ENCODE results near the gene PAX8. TPM values are rescaled to one million over a fixed set of nuclear protein-coding genes. Genes with fewer than 3 reads are reported as not detected.

Gene PAX8
- total RNA-seq, 1 donor from 2014 or later: 118 TPM

DNA sequence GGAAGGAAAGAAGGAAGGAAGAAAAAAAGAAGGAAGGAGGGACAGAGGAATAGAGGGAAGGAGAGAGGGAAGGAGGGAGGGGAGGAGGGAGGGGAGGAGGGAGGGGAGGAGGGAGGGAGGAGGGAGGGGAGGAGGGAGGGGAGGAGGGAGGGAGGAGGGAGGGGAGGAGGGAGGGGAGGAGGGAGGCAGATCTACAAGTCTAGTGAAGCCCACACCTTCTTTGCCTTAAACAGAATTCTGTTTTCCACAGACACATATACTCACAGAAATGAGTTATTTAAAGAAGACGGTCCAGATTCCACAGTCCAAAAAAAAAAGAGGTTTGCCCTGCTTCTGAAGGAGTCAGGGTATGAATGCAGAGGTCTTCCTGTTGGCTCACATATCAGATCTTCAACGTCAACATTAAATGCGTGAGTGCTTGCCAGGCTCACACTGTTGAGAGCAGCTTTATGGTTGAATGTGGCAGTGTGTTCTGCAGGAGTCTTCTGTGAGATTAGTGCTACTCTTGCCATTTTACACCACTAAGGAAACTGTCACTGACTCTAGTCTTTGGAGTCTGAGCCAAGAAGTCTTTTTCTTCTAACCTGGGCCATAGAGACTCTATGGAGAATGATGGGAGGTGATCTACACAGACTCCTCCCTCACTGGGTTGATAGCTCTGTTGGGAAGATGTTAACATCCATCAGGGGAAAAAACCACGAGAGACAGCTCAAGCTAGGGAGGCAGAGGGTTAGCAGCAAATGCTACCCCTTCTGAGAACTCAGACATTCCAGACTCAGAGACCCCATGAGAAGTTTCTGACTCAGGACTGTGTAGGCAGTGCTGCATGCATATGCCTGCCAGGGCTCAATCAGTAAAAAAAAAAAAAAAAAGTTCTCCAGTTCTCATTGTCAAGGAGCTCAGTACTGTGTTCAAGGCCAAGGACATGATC lies 23.3 kb downstream of the PAX8 start:
- TF ChIP-seq, protein P1, sequence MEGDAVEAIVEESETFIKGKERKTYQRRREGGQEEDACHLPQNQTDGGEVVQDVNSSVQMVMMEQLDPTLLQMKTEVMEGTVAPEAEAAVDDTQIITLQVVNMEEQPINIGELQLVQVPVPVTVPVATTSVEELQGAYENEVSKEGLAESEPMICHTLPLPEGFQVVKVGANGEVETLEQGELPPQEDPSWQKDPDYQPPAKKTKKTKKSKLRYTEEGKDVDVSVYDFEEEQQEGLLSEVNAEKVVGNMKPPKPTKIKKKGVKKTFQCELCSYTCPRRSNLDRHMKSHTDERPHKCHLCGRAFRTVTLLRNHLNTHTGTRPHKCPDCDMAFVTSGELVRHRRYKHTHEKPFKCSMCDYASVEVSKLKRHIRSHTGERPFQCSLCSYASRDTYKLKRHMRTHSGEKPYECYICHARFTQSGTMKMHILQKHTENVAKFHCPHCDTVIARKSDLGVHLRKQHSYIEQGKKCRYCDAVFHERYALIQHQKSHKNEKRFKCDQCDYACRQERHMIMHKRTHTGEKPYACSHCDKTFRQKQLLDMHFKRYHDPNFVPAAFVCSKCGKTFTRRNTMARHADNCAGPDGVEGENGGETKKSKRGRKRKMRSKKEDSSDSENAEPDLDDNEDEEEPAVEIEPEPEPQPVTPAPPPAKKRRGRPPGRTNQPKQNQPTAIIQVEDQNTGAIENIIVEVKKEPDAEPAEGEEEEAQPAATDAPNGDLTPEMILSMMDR (IDR thresholded peaks at IDR 0.05; ENCODE audit: insufficient read depth, low read length, poor library complexity, severe bottlenecking): no peak
- peaks cover 7% of the 10 kb centered on the region for H3K36me3 ChIP-seq (ENCODE audit: control insufficient read depth, insufficient read depth, low read length)
- H3K4me3 ChIP-seq (ENCODE audit: low read depth, low read length): no peak overlapping the region
- DNase-seq (ENCODE audit: low read depth): no peak
- H3K27me3 ChIP-seq (ENCODE audit: control insufficient read depth, insufficient read depth, low read length): no peaks in the 10 kb centered on the region

DNA sequence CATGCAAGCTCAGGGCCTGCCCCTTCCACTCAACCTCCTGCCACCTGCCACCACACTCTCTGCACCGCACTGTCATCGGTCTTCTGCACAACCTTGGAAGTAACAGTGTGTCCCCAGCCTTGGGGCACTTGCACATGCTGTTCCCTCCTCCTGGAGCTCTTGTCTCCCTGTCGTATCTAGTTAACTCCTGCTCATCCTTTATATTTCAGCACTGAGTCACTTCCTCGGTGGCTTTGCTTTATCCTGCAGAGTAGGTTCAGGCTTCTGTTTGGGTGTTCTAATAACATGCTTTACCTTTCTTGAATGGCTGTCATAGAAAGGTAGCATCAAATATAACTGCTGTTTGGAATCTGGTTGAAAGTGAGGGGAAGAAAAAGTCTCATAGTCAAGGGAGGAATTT lies 25.3 kb downstream of the PAX8 start:
- TF ChIP-seq, protein P1 (IDR thresholded peaks at IDR 0.05; ENCODE audit: insufficient read depth, low read length, poor library complexity, severe bottlenecking): no peak
- Histone ChIP-seq H3K4me3 (ENCODE audit: low read depth, low read length) (no peak overlapping the region), H3K27me3 (ENCODE audit: control insufficient read depth, insufficient read depth, low read length) (no peaks in the 10 kb centered on the region), H3K36me3 (ENCODE audit: control insufficient read depth, insufficient read depth, low read length) (peaks cover 7% of the 10 kb centered on the region)
- no peak for DNase-seq (ENCODE audit: low read depth)

GRCh38 chr2:113252047-113252590 lies 26.6 kb downstream of the PAX8 start:
- H3K36me3 ChIP-seq (ENCODE audit: control insufficient read depth, insufficient read depth, low read length): peaks cover 9% of the 10 kb centered on the region
- no peaks in the 10 kb centered on the region for H3K27me3 ChIP-seq (ENCODE audit: control insufficient read depth, insufficient read depth, low read length)
- no peak for DNase-seq (ENCODE audit: low read depth)
- TF ChIP-seq, protein P1 (IDR thresholded peaks at IDR 0.05; ENCODE audit: insufficient read depth, low read length, poor library complexity, severe bottlenecking): no peak
- no peak overlapping the region for H3K4me3 ChIP-seq (ENCODE audit: low read depth, low read length)

- DNase-seq (ENCODE audit: low read depth): no peak
- H3K27me3 ChIP-seq (ENCODE audit: control insufficient read depth, insufficient read depth, low read length): no peaks in the 10 kb centered on the region
- H3K36me3 ChIP-seq (ENCODE audit: control insufficient read depth, insufficient read depth, low read length): peaks cover 12% of the 10 kb centered on the region
- no peak overlapping the region for H3K4me3 ChIP-seq (ENCODE audit: low read depth, low read length)
- TF ChIP-seq, protein P1 (IDR thresholded peaks at IDR 0.05; ENCODE audit: insufficient read depth, low read length, poor library complexity, severe bottlenecking): no peak
Measured at GRCh38 chr2:113251118-113251517, 27.6 kb downstream of the PAX8 start.

GRCh38 chr2:113248997-113249770 lies 29.5 kb downstream of the PAX8 start:
- peaks cover 8% of the 10 kb centered on the region for H3K36me3 ChIP-seq (ENCODE audit: control insufficient read depth, insufficient read depth, low read length)
- TF ChIP-seq, protein P1 (IDR thresholded peaks at IDR 0.05; ENCODE audit: insufficient read depth, low read length, poor library complexity, severe bottlenecking): peak; percentile 83
- no peaks in the 10 kb centered on the region for H3K27me3 ChIP-seq (ENCODE audit: control insufficient read depth, insufficient read depth, low read length)
- no peak for DNase-seq (ENCODE audit: low read depth)
- no peak overlapping the region for H3K4me3 ChIP-seq (ENCODE audit: low read depth, low read length)

All from kidney epithelial cell (primary cell).